A549 treated with GW870086 at 1 μM for 4 hours (cell line): ENCODE results near the gene RPS8. TPM values are rescaled to one million over a fixed set of nuclear protein-coding genes. Genes with fewer than 3 reads are reported as not detected.

Experiments
- total RNA-seq: library from RNA; stranded (reverse); fragments of 200-300 nt; extraction: Qiagen RNA extraction; gene quantifications from 5 replicates; pipeline ENCODE4 v1.2.3, GENCODE V29; 2022; ENCODE audit warnings: low read depth

The RPS8 gene
- 1,637 to 1,731 TPM (median 1,686 TPM) in 5 replicates for total RNA-seq

GRCh38 chr1:44775078-44775929 is at the start of gene RPS8:
Gene RPS8 (plus strand): TSS chr1:44775540. CDS start chr1:44775597, 57 bp downstream.

GRCh38 chr1:44730741-44731512 is 44.4 kb upstream of the RPS8 start, which contains the start of gene RNU5D-1:
Gene RNU5D-1 (minus strand): TSS chr1:44731170.

GRCh38 chr1:44739307-44740178 is 35.8 kb upstream of the RPS8 start, which contains the start of gene KIF2C:
Gene KIF2C (plus strand): TSS chr1:44739837. CDS start chr1:44739933, 96 bp downstream.

GRCh38 chr1:44788120-44788860 is 12.9 kb downstream of the RPS8 start, which contains the start of gene BEST4:
Gene BEST4 (minus strand): TSS chr1:44788170. CDS start chr1:44787705, 465 bp downstream.

DNA sequence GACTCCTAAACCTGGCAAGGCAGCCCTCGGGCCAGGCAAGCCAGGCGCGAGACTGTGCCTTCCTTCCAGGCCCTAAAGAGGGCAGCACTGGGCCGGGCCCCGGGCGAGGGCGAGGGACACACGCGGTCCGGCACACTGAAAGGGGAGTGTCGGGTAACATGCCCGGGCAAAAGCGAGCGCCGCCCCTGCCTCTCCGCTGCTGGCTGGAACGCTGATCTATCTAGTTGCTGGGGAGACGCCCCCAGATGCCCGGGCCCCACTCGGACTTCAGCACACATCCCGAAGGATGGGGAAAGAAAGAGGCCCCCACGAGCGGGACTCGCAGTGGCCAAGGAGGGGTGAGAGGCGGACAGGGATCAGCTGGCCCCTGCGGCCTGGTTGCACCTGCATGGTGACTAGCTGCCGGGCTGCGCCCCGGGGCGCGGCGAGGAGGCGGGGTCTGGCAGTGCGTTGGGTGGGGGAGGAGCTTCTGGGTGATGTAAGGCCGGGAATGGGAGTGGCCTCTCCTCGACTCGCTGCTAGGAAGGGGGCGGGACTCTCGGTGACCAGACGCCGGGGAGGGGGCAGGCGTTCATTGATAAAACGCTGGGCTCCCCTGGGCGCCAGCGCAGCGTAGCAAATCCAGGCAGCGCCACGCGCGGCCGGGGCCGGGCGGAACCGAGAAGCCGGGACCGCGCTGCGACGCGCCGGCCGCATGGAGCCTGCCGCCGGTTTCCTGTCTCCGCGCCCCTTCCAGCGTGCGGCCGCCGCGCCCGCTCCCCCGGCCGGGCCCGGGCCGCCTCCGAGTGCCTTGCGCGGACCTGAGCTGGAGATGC is 24.6 kb downstream of the RPS8 start, which contains the start of gene PLK3:
TSS of gene PLK3 (plus strand) at position 608 of the 815 bp plus-strand sequence. CDS start at position 695, 87 bp downstream.

GRCh38 chr1:44806704-44807363 is 31.5 kb downstream of the RPS8 start, which contains the start of gene DYNLT4:
Gene DYNLT4 (minus strand): TSS chr1:44807351. CDS start chr1:44806668, 683 bp downstream.

DNA sequence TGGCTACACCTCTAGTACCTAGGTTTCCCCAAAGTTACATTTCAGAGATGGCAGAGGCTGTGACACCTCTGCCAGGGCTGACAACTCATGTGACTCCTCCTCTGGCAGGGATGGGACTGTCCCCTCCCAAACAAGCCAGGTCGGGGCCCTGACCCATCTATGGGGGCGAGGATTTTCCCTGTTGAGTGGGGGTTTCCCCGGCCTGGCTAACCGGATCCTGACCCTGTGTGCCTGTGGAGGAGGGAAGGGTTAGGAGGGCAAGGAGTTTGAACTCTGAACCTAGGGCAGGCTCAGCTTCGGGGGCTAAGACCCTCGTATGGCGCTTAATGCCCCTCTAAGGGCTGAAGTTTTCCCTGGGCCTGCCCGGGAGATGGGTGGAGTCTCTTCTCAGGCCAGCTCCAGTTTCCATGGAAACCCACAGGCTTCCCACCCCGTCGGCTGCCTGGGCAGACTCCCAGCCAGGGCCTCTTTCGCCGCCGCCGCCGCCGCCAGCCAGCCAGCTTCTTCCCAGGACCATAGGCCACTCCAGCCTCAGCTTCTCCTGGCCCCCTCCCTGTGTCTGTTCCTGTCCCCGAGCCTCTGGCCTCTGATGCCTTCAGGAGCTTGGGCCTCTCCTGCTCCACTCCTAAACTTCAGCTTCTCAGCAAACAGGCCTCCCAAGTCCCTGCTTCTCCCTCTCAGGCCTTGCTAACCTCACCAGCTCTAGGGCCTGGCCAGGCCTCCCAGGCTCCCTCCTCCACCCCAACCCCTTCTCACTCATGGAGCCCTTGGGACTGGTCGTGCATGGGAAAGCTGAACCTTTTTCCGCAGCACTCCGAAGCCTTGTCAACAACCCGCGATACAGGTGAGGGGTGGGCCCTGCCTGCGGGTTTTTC is 33.0 kb downstream of the RPS8 start, which contains the start of gene BTBD19:
TSS of gene BTBD19 (plus strand) at position 461 of the 875 bp plus-strand sequence. CDS start at position 759, 298 bp downstream.

Other genes with a start within 250 kb of the RPS8 start
- gene TMEM53, start 101.1 kb upstream of the RPS8 start, total RNA-seq, result 7.3 to 9.4 TPM (median 8.7 TPM) in 5 replicates
- 0.38 to 1.1 TPM (median 0.54 TPM) in 5 replicates for gene ARMH1, start 100.8 kb upstream of the RPS8 start, total RNA-seq
- gene RNU5D-1, start 44.4 kb upstream of the RPS8 start, total RNA-seq, result not detected in 5 replicates
- 36.2 to 43.4 TPM (median 39.5 TPM) in 5 replicates for gene KIF2C, start 35.7 kb upstream of the RPS8 start, total RNA-seq
- gene BEST4, start 12.6 kb downstream of the RPS8 start, total RNA-seq, result 0.17 to 0.53 TPM (median 0.37 TPM) in 5 replicates
- gene PLK3, start 24.8 kb downstream of the RPS8 start, total RNA-seq, result 14.8 to 20.8 TPM (median 19.6 TPM) in 5 replicates
- 0.27 to 1.1 TPM (median 0.80 TPM) in 5 replicates for gene DYNLT4, start 31.8 kb downstream of the RPS8 start, total RNA-seq
- 1.8 to 3.9 TPM (median 2.7 TPM) in 5 replicates for gene BTBD19, start 33.0 kb downstream of the RPS8 start, total RNA-seq
- 0.15 to 0.25 TPM (median 0.19 TPM) in 5 replicates for gene PTCH2, start 67.7 kb downstream of the RPS8 start, total RNA-seq
- gene EIF2B3, start 211.1 kb downstream of the RPS8 start, total RNA-seq, result 17.2 to 19.8 TPM (median 18.6 TPM) in 5 replicates
- 15.1 to 19.3 TPM (median 16.8 TPM) in 5 replicates for gene HECTD3, start 235.8 kb downstream of the RPS8 start, total RNA-seq
- 44.6 to 51.1 TPM (median 48.3 TPM) in 5 replicates for gene UROD, start 236.7 kb downstream of the RPS8 start, total RNA-seq